Ascending aorta (tissue), 2 donors: ENCODE measurements around the gene DACH2. TPM values are rescaled to one million over a fixed set of nuclear protein-coding genes. Genes with fewer than 3 reads are reported as not detected.

Experiments used
- DNase-seq, 2 donors: peaks; one replicate each; pipeline ENCODE4 v3.0.0-alpha.2; 2019; ENCODE audit warnings: low spot score in 2 of 2
- H3K27ac ChIP-seq, 2 donors: fragments of 200-600 bp; sonication (generic); one replicate each; pipeline ENCODE4 v1.5.1; 2016 to 2017; ENCODE audit warnings: mild to moderate bottlenecking in 1 of 2
- H3K27me3 ChIP-seq: fragments of 200-600 bp; sonication (generic); one replicate; pipeline ENCODE4 v1.5.1; 2017
- H3K36me3 ChIP-seq, 2 donors: fragments of 200-600 bp; sonication (generic); one replicate each; pipeline ENCODE4 v1.5.1; 2016
- H3K4me1 ChIP-seq, 2 donors: fragments of 200-600 bp; sonication (generic); one replicate each; pipeline ENCODE4 v1.5.1; 2016 to 2017; ENCODE audit warnings: mild to moderate bottlenecking in 1 of 2
- H3K4me3 ChIP-seq, 2 donors: fragments of 200-600 bp; sonication (generic); one replicate each; pipeline ENCODE4 v1.5.1; 2016 to 2017; ENCODE audit warnings: mild to moderate bottlenecking in 1 of 2
- H3K9me3 ChIP-seq, 2 donors: fragments of 200-600 bp; sonication (generic); one replicate each; pipeline ENCODE4 v1.5.1; 2016
- intact Hi-C: fragments of 100-400 bp; cut with DNase I; formaldehyde crosslinking; loops from one replicate; pipeline ENCODE4 v1.15.1; 2023
- total RNA-seq: library from RNA; depleted of rRNA; stranded (reverse); fragments of >200 nt; gene quantifications from one replicate; pipeline ENCODE4 v1.1.0, GENCODE V29; 2016
- TF ChIP-seq, protein P1 (sequence below), 3 experiments: fragments of 200-600 bp in 2 of 3; fragments of 450-650 bp in 1 of 3; sonication (generic) in 2 of 3; IDR thresholded peaks; one replicate each; pipeline ENCODE4 v1.5.1; 2016 to 2019; ENCODE audit warnings: antibody characterized with exemption in 3 of 3, mild to moderate bottlenecking in 1 of 3, moderate library complexity in 1 of 3

Gene DACH2
- total RNA-seq, 1 donor from 2014 or later = not detected

DNA sequence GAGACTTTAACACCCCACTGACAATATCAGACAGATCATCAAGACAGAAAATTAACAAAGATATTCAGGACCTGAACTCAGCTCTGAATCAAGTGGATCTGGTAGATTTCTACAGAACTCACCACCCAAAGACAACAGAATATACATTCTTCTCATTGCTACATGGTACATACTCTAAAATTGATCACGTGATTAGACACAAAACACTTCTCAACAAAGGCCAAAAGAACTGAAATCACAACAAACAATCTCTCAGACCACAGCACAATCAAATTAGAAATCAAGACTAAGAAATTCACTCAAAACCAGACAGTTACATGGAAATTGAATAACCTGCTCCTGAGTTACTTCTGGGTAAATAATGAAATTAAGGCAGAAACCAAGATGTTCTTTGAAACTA, 49.6 kb downstream of the DACH2 start:
- Histone ChIP-seq H3K27me3 (no peaks in the 10 kb centered on the region), H3K27ac (no peak overlapping the region), H3K36me3 (no peaks in the 10 kb centered on the region), H3K4me3 (no peak overlapping the region), H3K4me1 (no peaks in the 10 kb centered on the region), H3K9me3 (peaks cover 0 to 12% of the 10 kb centered on the region in 2 donors)
- no peak for DNase-seq
- TF ChIP-seq, protein P1, sequence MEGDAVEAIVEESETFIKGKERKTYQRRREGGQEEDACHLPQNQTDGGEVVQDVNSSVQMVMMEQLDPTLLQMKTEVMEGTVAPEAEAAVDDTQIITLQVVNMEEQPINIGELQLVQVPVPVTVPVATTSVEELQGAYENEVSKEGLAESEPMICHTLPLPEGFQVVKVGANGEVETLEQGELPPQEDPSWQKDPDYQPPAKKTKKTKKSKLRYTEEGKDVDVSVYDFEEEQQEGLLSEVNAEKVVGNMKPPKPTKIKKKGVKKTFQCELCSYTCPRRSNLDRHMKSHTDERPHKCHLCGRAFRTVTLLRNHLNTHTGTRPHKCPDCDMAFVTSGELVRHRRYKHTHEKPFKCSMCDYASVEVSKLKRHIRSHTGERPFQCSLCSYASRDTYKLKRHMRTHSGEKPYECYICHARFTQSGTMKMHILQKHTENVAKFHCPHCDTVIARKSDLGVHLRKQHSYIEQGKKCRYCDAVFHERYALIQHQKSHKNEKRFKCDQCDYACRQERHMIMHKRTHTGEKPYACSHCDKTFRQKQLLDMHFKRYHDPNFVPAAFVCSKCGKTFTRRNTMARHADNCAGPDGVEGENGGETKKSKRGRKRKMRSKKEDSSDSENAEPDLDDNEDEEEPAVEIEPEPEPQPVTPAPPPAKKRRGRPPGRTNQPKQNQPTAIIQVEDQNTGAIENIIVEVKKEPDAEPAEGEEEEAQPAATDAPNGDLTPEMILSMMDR (IDR thresholded peaks at IDR 0.05) = no peak
- intact Hi-C loops = no loop called here

GRCh38 chrX:86210772-86211171, 62.5 kb downstream of the DACH2 start:
- no peak for DNase-seq
- no peaks in the 10 kb centered on the region for H3K9me3 ChIP-seq
- intact Hi-C loops = no loop called here
- H3K36me3 ChIP-seq = no peaks in the 10 kb centered on the region
- no peak overlapping the region for H3K27ac ChIP-seq
- H3K4me3 ChIP-seq = no peak overlapping the region
- no peaks in the 10 kb centered on the region for H3K4me1 ChIP-seq
- TF ChIP-seq, protein P1 (IDR thresholded peaks at IDR 0.05) = no peak
- no peaks in the 10 kb centered on the region for H3K27me3 ChIP-seq

DNA sequence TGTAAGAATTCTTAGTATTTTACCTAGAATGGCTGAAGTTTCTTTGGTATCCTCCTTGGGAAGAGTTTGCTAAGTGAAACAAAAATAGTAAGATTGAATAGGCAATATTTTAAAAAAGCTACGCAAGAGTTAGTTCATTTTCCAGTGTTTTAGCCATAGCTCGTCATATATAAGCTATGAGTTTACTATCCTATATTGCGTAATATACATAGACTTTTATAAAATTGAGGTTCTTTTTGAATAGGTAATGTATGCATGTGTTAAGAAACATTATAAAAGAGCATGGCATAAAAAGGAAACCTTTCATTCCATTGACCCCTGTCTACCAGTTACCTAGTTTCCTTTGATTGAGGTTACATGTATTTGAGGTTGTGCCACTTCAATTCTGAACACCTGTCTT, 67.0 kb downstream of the DACH2 start:
- TF ChIP-seq, protein P1 (IDR thresholded peaks at IDR 0.05) = no peak
- Histone ChIP-seq H3K27ac (no peak overlapping the region), H3K9me3 (no peaks in the 10 kb centered on the region), H3K4me3 (no peak overlapping the region), H3K4me1 (no peaks in the 10 kb centered on the region), H3K27me3 (no peaks in the 10 kb centered on the region), H3K36me3 (no peaks in the 10 kb centered on the region)
- DNase-seq = no peak
- intact Hi-C loops = no loop called here

GRCh38 chrX:86237482-86237881, 89.2 kb downstream of the DACH2 start:
- Histone ChIP-seq H3K36me3 (no peaks in the 10 kb centered on the region), H3K27me3 (no peaks in the 10 kb centered on the region), H3K4me3 (no peak overlapping the region), H3K27ac (no peak overlapping the region), H3K4me1 (no peaks in the 10 kb centered on the region), H3K9me3 (no peaks in the 10 kb centered on the region)
- no peak for DNase-seq
- intact Hi-C loops = no loop called here
- TF ChIP-seq, protein P1 (IDR thresholded peaks at IDR 0.05) = no peak

GRCh38 chrX:86241547-86241946, 93.3 kb downstream of the DACH2 start:
- no peak overlapping the region for H3K4me3 ChIP-seq
- TF ChIP-seq, protein P1 (IDR thresholded peaks at IDR 0.05) = no peak
- H3K9me3 ChIP-seq = no peaks in the 10 kb centered on the region
- no peaks in the 10 kb centered on the region for H3K27me3 ChIP-seq
- no peaks in the 10 kb centered on the region for H3K4me1 ChIP-seq
- DNase-seq = no peak
- H3K27ac ChIP-seq = no peak overlapping the region
- no peaks in the 10 kb centered on the region for H3K36me3 ChIP-seq
- intact Hi-C loops = no loop called here

GRCh38 chrX:86263526-86263925, 115.3 kb downstream of the DACH2 start:
- TF ChIP-seq, protein P1 (IDR thresholded peaks at IDR 0.05) = no peak
- Histone ChIP-seq H3K4me1 (no peaks in the 10 kb centered on the region), H3K9me3 (no peaks in the 10 kb centered on the region), H3K36me3 (no peaks in the 10 kb centered on the region), H3K27ac (no peak overlapping the region), H3K4me3 (no peak overlapping the region), H3K27me3 (no peaks in the 10 kb centered on the region)
- DNase-seq = no peak
- intact Hi-C loops = no loop called here
